GM18511 (cell line): ENCODE results near the gene OTUD6A.
"Not testable (repeated sequence)": the region's sequence is repeated elsewhere in the genome, so short reads cannot be mapped to it uniquely, and the experiment has no call there.

Source experiments
- ATAC-seq: cut with Tn5 transposase; IDR thresholded peaks from one replicate; pipeline ENCODE4 v1.9.1; 2021; ENCODE audit warnings: mild to moderate bottlenecking, moderate library complexity; ENCODE audit not compliant: unreplicated experiment

OTUD6A gene

DNA sequence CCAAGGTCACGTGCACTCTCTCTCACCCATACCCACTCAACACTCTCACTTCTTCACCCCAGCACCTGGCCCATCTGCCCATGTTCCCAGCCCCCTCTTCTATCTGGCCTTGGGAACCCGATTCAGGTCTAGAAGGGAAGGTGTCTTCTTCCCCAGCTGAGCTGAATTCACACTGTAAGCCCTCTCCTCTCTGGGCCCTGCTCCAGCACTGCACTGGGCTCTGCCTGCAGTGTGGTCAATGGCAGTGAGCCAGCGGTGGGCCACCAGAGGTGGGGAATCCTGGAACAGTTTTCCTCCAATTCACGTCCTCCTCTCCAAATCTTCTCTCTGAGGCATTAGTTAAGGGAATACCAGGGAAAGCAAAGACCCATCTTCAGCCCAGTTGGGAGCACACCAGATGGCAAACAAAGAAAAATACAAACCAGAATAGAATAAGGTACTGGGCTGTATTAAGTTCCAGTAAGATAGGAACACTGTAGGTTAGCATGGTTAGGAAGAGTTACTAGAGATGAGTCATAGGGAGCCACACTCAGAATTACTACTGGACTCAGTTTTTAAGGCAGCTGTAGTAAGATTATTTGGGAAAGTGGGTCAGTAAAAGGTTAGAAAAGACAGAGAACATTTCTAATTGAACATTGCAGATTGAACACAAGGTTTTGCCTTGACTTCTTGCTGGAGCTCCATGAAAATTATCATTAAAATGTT, 17.6 kb upstream of the OTUD6A start:
- no peak for ATAC-seq

DNA sequence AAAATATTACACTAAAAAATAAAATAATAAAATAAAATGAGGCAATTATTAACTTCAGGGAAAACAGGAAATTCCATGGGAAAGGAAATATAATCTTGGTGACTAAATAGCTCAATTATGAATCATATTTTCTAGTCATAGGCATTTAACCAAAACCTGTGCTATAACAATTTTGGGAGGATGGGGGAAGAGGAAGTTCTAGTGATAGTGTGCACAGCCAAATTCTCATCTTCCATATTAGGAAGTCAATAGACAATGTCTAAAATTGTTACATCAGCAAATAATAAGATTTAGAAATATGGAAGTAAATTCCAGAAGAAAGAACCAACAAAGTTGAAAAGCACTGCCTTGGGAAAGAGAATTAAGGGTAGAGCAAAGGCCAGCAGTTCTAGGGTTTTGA, 15.3 kb upstream of the OTUD6A start:
- no peak for ATAC-seq

DNA sequence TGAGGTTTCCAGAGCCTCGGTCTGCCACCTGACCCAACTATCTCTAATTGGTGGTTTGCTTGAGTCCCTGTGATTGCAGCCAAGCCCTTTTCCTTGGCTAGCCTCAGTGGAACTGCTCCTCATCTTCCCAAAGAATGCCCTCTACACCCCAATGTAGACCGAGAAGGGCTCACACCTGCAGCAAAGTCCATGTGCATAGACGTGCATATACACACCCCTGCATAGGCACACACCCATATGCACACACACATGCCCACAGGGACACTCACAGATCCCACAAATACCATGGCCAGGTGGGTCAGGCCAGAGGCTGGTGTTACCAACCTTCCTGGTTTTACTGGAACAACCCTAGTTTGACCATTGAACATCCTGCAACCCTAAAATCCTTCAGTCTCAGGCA, 12.9 kb upstream of the OTUD6A start:
- no peak for ATAC-seq

DNA sequence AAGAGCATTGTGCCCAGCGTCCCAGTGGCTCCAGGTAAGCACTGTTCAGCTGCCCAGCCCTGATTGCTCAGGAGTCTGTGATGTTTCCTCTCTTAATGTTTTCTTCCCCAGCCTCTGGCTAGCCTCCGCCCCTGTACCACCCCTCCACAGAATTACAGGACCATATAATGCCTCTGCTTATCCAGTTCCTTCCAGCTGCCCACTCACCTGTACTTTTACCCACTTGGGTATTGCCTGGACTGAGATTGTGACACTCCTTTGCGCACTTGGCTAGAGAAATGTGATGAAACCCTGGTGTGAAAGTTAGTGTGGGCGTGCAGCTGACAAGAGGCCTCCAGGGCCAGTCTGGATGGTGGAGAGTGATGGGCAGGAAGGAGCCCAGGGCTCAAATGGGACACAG, 12.3 kb upstream of the OTUD6A start, which contains the start of gene AWAT2:
Gene AWAT2 (minus strand): TSS at position 14 of the 400 bp plus-strand sequence. CDS start 6 bp downstream, at position 8.
- ATAC-seq: no peak

DNA sequence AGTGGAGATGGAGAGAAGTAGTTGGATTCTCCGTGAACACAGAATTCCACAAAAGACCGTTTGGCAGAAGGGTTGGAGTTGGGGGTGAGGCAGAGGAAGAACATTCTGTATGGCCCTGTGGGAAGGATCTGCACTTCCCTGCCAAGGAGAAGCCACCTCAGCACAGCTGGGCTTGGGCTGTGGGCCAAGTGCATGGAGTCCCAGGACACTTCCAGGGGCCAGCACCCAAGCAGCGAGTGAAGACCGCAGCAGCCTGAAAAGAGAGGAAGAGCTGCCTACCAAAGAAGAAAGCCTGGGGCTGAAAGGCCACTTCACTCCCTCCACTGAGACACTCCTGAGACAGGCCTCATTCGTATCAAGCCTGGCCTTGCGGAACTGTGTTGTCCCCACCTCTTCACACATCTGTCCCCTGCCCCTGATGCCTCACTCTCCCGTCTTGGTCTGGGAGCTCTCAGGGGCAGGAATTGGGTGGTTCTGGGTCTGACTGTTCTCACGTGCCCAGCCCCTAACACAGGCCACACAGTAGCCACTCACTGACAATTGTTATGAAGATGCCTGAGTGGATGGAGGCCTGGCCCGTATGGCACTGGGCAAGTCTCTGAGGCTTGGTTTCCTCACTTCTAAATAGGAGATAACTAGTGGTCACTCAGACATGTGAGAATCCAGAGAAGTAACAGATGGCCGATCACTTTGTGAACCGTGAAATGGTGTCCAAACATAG, 9.2 kb upstream of the OTUD6A start:
- ATAC-seq: no peak

DNA sequence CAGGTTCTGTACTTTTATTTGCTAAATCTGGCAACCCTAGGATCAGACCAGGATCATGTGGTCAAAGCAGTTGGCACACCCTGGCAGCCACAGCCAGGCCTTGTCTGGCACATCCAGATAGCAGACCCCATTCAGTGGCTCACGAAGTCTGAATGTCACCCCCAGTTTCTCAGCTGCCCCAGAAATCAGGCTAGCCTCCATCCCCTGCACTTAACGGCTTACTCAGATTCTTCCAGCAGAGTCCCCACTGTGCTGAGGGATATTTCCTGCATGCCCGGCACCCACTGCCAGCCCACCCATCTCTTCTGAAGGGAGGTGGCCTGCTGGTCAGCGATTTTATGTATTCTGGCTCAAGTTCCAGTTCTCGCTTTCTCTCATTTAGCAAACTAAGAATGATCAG, 7.9 kb upstream of the OTUD6A start:
- ATAC-seq: no peak

DNA sequence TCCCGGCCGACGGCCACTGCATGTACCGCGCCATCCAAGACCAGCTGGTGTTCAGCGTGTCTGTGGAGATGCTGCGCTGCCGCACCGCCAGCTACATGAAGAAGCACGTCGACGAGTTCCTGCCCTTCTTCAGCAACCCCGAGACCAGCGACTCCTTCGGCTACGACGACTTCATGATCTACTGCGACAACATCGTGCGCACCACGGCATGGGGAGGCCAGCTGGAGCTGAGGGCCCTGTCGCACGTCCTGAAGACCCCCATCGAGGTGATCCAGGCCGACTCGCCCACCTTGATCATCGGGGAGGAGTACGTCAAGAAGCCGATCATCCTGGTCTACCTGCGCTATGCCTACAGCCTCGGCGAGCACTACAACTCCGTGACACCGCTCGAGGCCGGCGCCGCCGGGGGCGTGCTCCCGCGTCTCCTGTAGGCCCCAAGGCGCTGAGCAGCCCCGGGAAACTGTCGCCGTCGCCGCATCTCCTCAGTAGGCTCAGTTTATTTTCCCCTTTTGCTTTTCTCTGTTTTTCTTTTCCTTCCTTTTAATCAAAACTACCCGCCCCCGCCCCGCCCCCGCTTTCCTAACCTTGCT, 799 bp downstream of the OTUD6A start:
- ATAC-seq: no peak

DNA sequence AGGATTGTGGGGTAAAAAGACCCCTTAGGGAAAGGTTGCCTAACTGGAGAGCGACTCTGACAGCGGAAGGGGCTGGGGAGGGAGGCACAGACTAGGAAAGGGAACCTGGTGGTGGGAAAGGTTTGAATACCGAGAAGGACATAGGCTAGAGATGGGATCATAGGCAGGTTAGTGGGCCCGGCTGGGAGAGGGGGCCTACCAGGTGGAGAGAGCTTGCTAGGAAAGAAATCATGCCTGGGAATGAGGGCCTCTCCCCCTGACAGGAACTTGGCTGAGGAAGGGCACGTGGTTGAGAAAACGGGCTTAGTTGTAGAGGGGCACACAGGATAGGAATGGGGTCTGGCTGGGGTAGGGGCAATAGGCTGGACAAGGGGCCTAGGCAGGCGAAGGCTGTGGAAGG, 4.4 kb downstream of the OTUD6A start:
- ATAC-seq: no peak

DNA sequence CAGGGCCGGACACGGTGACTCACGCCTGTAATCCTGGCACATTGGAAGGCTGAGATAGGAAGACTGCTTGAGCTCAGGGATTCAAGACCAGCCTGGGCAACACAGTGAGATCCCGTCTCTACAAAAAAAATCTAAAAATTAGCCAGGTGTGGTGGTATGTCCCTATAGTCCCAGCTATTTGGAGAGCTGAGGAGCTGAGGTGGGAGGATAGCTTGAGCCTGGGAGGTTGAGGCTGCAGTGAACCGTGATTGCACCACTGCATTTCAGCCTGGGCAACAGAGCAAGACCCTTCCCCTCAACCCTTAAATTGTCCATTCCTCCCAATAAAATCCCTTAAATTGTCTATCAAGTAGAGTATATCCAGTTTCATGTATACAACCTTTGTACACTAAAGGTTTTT, 17.0 kb downstream of the OTUD6A start:
- ATAC-seq: no peak

DNA sequence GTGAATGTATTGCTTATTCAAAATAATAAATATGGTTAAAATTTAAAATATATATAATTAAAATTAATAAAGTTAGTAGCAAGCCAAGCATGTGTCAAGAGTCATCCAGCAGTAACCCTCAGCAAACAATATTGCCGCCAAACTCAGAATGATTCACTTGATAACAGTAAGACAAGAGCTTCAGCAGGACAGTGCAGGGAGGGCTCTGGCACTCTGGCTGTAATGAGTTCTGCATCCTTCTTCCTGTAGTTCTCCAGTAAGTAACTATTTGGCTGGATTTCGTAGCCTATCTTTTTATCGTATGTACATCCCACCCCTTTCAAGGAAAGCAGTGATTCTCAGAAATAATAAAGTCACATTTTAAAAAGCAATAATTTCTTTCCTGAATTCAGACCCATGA, 17.6 kb downstream of the OTUD6A start:
- no peak for ATAC-seq

DNA sequence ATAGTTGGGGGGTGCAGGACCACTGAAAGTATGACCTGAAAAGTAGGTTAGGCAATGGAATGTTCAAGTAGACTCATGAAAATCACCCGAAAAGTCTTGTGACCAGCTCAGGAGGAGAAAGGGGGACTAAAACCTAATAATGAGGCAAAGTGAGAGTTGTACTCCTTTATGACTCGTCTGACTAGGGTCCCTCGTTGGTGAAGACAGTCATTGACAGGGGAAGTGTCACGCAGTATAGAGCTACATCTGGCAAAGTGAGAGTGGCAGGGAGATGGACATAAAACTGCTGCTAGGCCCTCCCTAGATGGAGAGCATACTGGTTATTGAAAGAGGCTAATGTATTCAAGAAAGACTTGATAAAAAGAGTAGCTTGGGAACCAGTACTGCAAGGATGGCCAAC, 20.5 kb downstream of the OTUD6A start:
- ATAC-seq: no peak

DNA sequence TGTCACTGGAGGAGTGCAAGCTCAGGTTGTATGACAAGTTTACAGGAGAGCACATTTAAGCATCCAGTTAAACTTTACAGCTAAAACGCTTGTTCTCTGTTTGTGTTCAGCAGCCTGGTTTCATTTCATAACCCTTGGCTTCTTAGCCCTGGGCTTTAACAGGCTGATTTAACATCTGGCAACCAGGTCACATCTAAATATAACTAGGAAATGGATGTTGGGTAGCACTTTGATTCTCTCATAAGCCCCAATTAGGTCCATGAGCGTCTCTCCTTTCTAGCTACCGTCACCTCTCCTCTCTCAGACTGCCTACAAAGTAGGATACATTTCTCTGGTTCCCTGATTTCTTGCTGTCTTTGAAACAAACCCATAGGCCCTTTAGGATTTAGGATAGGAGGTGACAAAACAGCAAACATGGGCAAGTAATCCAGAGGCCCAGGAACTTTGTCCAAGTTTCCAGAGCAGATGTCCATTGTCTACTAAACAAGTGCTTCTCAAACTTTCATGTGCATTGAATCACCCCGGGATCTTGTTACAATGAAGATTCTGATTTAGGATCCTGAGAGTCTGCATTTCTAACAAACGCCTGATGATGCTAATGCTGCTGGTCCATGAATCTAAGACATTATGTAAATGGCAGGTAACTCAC, 22.5 kb downstream of the OTUD6A start:
- no peak for ATAC-seq

DNA sequence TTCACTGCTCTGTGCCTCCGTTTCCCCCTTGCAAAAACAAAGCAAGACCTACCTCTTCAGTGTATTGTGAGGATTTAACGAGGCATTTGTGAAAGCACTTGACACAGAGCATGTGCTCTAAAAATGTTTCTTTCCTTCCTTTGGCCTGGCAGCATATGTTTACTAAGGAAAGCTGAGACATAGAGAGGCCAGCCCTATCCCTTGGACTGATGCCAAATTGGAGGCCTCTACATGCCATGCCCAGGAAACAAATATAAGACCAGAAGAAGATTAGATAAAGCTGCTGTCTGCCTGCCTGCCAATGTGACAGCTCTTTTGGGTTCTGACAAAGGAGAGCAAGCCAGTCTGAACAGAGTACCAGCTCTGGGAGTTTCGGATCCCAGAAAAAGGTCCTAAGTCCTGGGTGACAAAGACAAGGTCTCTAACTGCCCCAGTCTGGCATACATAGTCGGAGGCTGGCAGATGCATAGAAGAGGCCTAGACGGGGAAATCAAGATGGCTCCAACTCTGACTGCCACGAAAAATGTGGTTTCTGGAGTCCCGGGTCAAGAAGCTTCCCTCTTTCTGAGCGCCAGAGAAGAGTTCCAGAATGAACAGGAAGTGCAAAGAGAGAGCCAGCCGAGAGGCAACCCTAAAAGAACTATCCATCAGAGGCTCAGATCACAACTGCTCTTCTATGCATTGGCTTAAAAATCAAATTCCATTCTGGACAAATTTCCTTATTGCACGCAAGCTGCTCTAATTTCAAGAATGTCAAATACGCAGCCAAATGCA, 25.8 kb downstream of the OTUD6A start:
- no peak for ATAC-seq

DNA sequence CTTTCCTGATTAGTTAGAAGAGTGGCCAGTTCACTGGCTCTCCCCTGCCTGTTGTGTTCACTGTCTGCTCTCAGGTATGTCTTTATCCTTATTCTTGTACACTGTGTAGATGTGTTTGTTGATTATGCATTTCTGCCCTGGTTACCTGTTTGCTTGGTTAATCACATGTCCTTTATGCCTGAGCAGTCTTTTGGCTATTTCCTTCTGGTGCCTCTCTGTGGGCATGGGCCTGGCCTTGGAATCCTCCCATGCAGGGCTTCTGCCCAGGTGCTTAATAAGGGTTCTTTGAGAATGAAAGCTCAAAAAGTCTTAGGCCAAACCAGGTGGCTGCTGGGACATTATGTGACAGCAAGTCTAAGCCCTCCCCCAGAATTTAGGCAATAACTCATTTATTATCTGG, 26.5 kb downstream of the OTUD6A start:
- ATAC-seq: no peak

DNA sequence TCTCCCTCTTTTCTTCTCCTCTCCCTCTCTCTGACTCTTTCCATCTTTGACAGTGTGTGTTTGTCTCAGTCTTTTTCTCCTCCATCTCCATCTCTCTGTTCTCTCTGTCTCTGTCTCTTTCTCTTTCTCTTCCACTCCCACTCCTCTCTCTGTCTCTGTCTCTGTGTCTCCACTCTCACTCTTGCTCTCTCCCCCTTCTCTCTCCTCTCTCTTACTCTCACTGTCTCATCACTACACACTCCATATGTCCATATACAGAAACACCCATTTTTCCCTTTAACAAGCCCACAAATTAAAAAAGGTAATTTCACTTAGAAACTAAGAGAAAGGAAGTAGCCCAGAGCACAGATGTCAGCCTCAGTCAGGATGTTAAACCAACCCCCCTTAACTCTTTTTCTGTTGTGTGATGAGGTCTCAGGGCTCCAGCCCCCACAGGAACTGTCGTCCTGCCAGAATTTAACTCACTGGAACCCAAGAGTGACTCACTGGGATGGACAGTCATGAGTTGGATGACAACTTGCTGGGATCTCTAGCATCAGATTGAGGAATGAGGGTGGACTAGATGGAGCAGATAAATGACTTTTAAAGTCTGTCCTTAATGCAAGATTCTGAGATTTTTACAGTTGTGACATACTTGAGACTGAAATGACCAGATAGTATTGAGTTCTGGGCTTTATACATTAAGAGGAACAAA, 27.5 kb downstream of the OTUD6A start:
- ATAC-seq: no peak

DNA sequence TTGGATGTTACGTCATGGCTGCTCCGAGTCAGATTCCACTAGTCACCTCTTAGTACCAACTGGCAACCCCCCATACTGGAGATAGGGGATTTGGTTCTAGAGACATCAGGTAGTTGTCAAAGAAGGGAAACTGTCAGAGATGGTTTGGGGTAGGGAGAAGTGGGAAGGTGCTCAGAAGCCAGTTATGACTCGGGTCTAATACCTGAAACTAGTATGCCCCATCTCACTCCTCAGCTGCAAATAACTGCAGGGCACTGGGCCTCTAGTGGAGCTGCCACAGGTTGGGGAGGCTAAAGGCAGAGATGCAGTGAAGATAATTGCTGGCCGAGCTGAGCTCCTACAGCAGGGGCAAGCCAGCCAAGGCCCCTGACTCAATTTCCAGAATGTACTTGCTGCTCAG, 30.0 kb downstream of the OTUD6A start:
- peak; percentile 78 for ATAC-seq

DNA sequence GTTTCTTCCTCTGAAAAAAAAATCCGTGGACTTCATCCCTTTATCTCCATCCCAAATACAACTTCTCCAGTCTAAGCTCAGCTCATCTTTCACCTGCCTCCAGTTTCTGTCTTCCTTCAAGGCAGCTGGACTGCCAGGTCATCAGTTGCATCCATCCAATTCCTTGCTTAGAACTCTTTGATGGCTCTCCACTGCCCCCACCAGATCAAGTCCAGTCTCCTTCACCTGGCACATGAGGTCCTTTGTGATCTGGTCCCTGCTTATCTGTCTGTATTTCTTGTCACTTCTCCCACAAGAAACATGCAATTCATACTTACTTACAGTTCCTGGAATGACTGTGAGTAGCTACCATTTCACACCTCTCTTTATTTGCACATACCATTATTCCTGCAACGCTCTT, 33.8 kb downstream of the OTUD6A start:
- ATAC-seq: no peak

DNA sequence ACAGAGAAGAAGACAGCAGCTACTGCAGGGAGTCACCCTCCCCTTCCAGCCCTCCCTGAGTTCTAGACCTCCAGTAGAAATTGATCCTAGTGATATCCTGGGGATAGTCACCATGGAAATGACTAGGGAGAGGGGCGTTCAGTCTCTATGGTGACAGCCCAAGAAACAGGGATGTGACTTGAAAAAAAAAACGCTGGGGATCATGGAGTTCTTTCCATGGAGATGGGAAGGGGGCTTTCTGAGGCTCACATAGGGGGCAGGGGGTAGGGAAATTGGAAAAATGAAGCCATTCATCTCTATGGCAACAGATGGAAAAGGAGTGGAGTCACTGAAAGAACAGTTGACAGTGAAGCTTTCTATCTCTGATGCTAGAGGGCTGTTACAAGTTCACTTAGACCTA, 43.0 kb downstream of the OTUD6A start:
- no peak for ATAC-seq

DNA sequence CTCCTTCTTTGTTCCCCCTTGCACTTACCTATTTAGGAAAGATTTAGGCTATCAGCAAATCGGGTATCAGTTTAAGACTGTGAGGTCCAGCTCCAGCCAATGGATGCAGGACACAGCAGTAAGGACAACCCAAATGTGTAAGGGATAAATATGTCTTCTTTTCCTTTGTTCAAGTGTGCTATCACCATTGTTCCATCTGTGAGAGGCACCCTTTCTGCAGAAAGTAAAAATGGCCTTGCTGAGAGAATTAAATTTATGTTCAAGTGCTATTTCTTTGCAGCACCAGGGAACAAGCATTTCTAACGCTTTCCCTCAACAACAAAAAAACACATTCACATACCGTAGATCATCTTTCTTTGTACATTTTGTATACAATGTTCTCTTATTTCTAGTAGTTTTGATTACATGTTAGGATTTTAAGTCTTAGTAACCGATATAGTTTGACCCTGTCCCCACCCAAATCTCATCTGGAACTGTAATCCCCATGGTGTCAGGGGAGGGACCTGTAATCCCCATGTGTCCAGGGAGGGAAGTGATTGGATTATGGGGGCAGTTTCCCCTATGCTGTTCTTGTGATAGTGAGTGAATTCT, 49.3 kb downstream of the OTUD6A start:
- not testable (repeated sequence) for ATAC-seq
